NOMO-1 treated with dmso at 0.1 percent for 144 hours (cell line): Measurements from ENCODE around the gene CCDC88B.

Experiments
- DNase-seq: peaks from one replicate; lab custom pipeline; 2025; ENCODE audit not compliant: unreplicated experiment; lab: John Stamatoyannopoulos, UW

The CCDC88B gene

GRCh38 chr11:64342869-64343745 is 3.1 kb downstream of the CCDC88B start:
- DNase-seq, result no peak

- DNase-seq, result no peak
Measured at GRCh38 chr11:64343767-64344559, 4.0 kb downstream of the CCDC88B start.

GRCh38 chr11:64344787-64345186 is 4.8 kb downstream of the CCDC88B start:
- no peak for DNase-seq

GRCh38 chr11:64347193-64347867 is 7.3 kb downstream of the CCDC88B start:
- peak; percentile 62 for DNase-seq

- no peak for DNase-seq
Measured at GRCh38 chr11:64348383-64349024, 8.5 kb downstream of the CCDC88B start.

GRCh38 chr11:64349025-64349387 is 9.0 kb downstream of the CCDC88B start:
- DNase-seq, result no peak

GRCh38 chr11:64349404-64349803 is 9.4 kb downstream of the CCDC88B start:
- DNase-seq, result no peak

- no peak for DNase-seq
Measured at GRCh38 chr11:64351136-64351631, 11.2 kb downstream of the CCDC88B start.

GRCh38 chr11:64352099-64352994 is 12.3 kb downstream of the CCDC88B start:
- no peak for DNase-seq

GRCh38 chr11:64352995-64353714 is 13.2 kb downstream of the CCDC88B start:
- no peak for DNase-seq

- no peak for DNase-seq
Measured at GRCh38 chr11:64353715-64354506, 13.9 kb downstream of the CCDC88B start.

- no peak for DNase-seq
Measured at GRCh38 chr11:64355078-64355940, 15.3 kb downstream of the CCDC88B start.

GRCh38 chr11:64356498-64357411 is 16.8 kb downstream of the CCDC88B start:
- DNase-seq, result no peak

- DNase-seq, result no peak
Measured at GRCh38 chr11:64357446-64357845, 17.4 kb downstream of the CCDC88B start.

GRCh38 chr11:64357904-64358535 is 18.0 kb downstream of the CCDC88B start:
- no peak for DNase-seq

- DNase-seq, result no peak
Measured at GRCh38 chr11:64358536-64358906, 18.5 kb downstream of the CCDC88B start.
